ENCODE data around the gene PPP4R4.
A peak's percentile ranks its signal among the peaks of the same experiment; 100 is the strongest.
"Not testable (repeated sequence)": the region's sequence is repeated elsewhere in the genome, so short reads cannot be mapped to it uniquely, and the experiment has no call there.

PPP4R4 gene

GRCh38 chr14:94180655-94181271 is 6.6 kb downstream of the PPP4R4 start:
- DNase-seq: peak; percentile 74

- no peak for DNase-seq
Observed at GRCh38 chr14:94181835-94182234, 7.7 kb downstream of the PPP4R4 start.

GRCh38 chr14:94192536-94192935 is 18.4 kb downstream of the PPP4R4 start:
- no peak for DNase-seq

GRCh38 chr14:94193776-94194175 is 19.7 kb downstream of the PPP4R4 start:
- no peak for DNase-seq

GRCh38 chr14:94196057-94196456 is 21.9 kb downstream of the PPP4R4 start:
- no peak for DNase-seq

- no peak for DNase-seq
Observed at GRCh38 chr14:94203473-94204210, 29.5 kb downstream of the PPP4R4 start.

GRCh38 chr14:94213021-94213420 is 38.9 kb downstream of the PPP4R4 start:
- DNase-seq: no peak

GRCh38 chr14:94213741-94214140 is 39.6 kb downstream of the PPP4R4 start:
- DNase-seq: no peak

- no peak for DNase-seq
Observed at GRCh38 chr14:94217116-94217515, 43.0 kb downstream of the PPP4R4 start.

- DNase-seq: not testable (repeated sequence)
Observed at GRCh38 chr14:94218198-94218886, 44.2 kb downstream of the PPP4R4 start.

- no peak for DNase-seq
Observed at GRCh38 chr14:94224040-94224439, 49.9 kb downstream of the PPP4R4 start.

GRCh38 chr14:94225460-94226378 is 51.6 kb downstream of the PPP4R4 start:
- no peak for DNase-seq

- DNase-seq: no peak
Observed at GRCh38 chr14:94227029-94227428, 52.9 kb downstream of the PPP4R4 start.

GRCh38 chr14:94237046-94237445 is 62.9 kb downstream of the PPP4R4 start:
- DNase-seq: no peak

- no peak for DNase-seq
Observed at GRCh38 chr14:94237983-94238382, 63.9 kb downstream of the PPP4R4 start.

- no peak for DNase-seq
Observed at GRCh38 chr14:94239406-94239805, 65.3 kb downstream of the PPP4R4 start.

GRCh38 chr14:94244182-94244581 is 70.1 kb downstream of the PPP4R4 start:
- DNase-seq: no peak

GRCh38 chr14:94264195-94264594 is 90.1 kb downstream of the PPP4R4 start:
- not testable (repeated sequence) for DNase-seq

GRCh38 chr14:94267352-94267751 is 93.2 kb downstream of the PPP4R4 start:
- DNase-seq: no peak

- DNase-seq: not testable (repeated sequence)
Observed at GRCh38 chr14:94268582-94268981, 94.5 kb downstream of the PPP4R4 start.

GRCh38 chr14:94269156-94269555 is 95.0 kb downstream of the PPP4R4 start:
- DNase-seq: no peak

- not testable (repeated sequence) for DNase-seq
Observed at GRCh38 chr14:94276898-94277561, 102.9 kb downstream of the PPP4R4 start.

All from CD4-positive, alpha-beta T cell treated with Interleukin-10 for 1 hour (primary cell).